ENCODE measurements around the gene NPTN.

GRCh38 chr15:73583544-73583943 lies 49.6 kb downstream of the NPTN start:
- TF ChIP-seq POLR2A (IDR thresholded peaks at IDR 0.05; ENCODE audit: low read depth, low read length) (no peak), POLR2AphosphoS5 (IDR thresholded peaks at IDR 0.05; ENCODE audit: low read depth, low read length) (no peak), TAF1 (IDR thresholded peaks at IDR 0.05; ENCODE audit: low read depth, low read length) (no peak), SPI1 (IDR thresholded peaks at IDR 0.05; ENCODE audit: low read depth, low read length) (no peak)

All from GM12891 (cell line).